ENCODE data around the gene CHST15.

The CHST15 gene

DNA sequence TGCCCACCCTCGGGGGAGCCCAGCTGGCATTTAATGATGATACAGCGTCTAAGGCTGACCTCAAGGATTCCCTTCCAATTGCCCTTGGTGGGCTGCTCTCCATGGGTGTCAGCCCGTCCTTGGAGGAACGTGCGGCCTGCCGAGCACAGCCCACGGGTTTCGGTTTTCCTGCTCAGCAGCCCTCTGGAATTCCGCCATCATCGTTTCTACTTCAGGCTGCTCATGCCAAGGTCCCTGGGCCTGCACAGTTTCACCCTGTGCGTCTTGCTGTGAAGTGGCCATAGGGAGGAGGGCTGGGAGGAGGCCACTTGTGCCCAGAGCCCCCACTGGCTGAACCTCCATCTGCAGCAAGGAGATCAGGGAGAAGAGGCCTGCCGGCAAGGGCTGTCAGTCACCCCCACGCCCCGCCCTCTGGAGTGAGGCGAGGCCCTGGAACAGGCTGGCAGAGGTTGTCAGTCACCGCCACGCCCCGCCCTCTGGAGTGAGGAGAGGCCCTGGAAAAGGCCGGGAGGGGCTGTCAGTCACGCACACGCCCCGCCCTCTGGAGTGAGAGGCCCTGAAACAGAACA is 82.8 kb downstream of the CHST15 start:
- no peak for DNase-seq (ENCODE audit: low read depth)

DNA sequence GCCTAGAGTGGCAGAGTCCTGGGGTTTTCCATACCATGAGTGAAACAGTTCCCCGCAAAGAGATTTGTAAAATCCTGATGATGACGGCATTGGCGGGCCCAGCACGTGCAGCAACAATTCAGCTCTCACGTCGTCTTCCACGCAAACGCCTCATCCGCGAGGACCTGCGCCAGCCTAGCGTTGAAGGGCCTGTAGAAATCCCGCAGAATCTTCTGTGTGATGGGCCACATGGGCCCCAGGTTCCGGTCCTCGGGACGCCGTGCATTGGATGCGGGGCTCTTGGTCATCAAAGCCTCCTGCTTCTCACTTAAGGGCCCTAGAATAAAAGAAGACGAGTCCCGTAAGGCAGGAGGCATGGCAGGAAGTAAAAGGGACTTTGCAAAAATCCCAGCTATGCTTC is 83.4 kb downstream of the CHST15 start:
- DNase-seq (ENCODE audit: low read depth), result no peak

GRCh38 chr10:124009231-124010015 is 84.0 kb downstream of the CHST15 start:
- no peak for DNase-seq (ENCODE audit: low read depth)

- no peak for DNase-seq (ENCODE audit: low read depth)
These were observed 84.7 kb downstream of the CHST15 start for GRCh38 chr10:124008681-124009080.

DNA sequence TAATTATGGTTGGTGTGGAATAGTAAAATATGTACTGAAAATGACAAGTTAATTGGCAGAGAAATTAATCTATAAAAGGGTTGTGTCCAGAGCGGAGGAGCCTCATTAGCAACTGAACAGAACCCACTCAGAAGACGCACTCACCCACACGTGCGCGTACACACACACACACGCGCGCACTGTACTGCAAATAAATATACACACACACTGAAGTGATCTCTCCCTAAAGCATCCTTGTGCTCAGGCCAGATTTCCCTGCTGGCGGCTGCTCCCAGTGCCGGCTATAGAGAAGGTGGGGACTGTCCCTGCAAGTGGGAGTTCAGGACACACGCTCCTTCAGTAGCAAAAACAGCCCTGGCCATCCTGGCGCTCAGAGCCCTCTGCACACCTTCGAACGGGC is 85.2 kb downstream of the CHST15 start:
- no peak for DNase-seq (ENCODE audit: low read depth)

- DNase-seq (ENCODE audit: low read depth), result no peak
These were observed 85.6 kb downstream of the CHST15 start for GRCh38 chr10:124007773-124008145.

DNA sequence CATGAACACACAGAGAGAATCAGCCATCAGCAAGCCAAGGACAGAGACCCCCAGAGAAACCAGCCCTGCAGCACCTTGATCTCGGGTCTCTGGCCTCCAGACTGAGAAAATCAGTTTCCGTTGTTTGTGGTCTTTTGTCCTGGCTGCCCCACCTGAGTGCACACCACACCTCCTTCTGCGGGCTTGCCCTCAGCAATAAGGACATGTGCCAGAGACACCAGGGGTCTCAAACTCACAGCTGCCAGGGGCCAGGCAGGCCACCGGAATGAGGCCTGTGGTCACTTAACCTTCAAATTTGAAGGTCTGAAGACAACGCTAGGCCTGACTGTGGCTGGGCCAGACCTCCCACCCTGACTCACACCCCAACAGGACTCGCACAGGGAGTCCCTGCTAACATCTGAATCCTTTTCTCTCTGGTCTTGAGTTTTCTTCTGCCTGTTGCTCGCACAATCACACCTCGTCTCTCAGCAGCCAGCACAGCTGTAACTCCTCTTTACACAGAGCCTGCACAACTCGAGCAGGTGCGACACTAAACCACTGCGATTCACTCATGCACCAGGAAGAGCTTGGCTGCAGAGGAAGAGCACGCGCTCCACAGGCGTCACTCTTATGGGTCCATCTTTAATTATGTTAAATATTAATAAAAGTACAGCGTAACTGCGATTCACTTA is 86.2 kb downstream of the CHST15 start:
- DNase-seq (ENCODE audit: low read depth), result no peak

DNA sequence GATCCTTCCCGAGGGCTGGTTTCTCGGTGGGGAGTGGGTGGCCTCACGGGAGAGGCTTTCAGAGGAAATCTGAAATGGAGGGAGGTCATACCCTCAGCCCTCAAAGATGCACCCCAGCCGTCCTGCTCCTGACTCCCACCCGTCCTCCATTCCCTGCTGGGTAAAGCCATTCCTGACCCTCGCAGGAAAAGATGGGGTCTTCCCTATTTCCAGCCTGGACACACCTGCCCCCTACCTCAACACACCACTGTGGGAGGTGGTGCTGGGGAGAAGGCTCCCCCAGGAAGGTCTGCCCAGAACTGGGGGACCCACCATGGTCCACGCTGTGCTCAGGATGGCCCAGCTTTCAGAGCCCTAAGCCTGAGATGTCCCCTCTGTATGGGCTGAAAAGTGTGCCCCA is 86.9 kb downstream of the CHST15 start:
- no peak for DNase-seq (ENCODE audit: low read depth)

DNA sequence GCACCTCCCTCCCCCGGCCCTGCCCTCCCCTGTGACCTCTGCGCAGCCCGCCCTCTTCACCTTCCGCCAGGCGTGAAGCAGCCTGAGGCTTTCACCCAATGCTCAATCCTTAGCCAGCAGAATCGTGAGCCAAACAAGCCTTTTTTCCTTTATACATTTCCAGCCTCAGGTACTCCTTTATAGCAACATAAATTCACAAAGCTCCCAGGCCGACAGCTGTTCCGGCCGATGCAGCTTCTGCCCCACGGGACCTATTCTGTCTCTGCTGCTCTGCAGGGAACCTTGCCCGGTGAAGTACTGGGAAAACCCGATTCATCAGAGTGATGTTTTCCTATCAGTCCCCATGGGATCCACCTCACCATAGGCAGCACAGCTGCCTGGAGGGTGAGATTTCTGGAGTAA is 87.4 kb downstream of the CHST15 start:
- no peak for DNase-seq (ENCODE audit: low read depth)

DNA sequence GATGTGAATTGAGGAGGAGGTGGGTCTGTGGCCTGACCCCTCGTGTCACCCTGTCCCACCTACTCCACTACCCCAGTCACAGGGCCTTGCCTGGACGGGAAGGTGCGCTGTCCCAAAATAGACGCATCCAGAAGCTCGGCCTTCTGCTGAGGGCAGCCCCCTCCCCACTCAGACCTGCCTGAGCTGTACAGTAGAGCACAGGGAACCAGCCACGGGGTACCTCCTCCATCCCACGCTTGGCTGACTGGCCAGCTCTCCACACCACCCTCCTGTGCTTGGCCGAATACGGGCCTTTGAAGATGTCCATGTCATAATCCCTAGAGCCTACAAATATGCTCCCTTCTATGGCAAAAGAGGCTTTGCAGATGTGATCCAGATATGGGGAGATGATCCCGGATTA is 88.3 kb downstream of the CHST15 start:
- DNase-seq (ENCODE audit: low read depth), result no peak

GRCh38 chr10:124004663-124005004 is 88.8 kb downstream of the CHST15 start:
- DNase-seq (ENCODE audit: low read depth), result no peak

DNA sequence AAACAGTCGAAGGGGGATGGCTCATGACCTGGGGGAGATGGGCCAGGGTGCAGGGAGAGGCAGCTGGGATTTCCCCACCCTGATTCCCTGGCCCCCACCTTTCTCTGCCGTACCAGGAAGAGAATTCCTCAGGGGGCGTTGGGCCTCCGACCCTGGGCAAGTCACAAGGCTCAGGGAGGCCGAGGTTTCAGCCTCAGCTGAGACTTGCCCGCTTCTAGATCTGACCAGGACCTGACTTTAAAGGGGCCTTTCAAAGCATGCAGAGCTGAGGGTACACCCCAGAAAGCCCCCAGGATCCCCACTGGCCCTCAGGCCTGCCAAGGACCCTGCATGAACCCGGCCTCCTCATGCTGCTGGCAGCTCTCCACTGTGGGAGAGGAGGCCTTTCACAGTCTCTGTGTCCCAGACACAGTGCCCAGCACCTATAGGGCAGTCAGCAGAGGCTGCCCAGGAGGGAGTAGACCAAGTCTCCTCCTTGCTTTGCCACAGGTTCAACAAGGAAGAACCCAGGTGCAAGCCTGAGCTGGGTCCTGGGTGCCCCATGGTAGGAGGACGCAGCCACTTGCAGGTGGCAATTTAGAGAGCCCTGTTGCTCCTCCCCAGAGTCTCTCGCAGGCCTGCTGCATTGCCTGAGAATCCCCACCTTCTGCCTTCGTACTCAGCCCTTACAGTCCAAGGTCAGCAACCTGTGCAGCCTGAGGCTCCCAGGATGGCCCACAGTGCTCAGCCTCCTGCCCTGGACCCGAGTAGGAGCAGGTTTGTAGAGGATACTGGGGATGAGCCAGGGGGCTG is 89.3 kb downstream of the CHST15 start:
- DNase-seq (ENCODE audit: low read depth), result no peak

GRCh38 chr10:124003481-124003870 is 89.9 kb downstream of the CHST15 start:
- no peak for DNase-seq (ENCODE audit: low read depth)

DNA sequence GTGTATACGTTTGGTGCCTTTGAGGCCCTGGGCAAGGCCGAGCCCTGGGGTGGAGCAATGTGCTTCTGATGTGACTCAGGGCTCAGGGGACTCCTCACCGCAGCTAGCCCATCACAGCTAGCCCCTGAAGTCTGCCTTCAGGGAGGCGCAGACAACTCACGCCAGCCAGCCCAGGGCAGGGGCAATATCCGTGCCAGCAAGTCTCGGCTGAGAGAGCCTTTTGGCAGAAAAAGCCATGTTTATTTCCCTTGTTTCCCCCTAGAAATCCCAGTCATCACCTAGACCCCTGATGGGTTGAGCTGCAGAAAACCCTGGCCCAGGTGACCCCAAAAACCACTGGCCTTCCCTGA is 90.4 kb downstream of the CHST15 start:
- no peak for DNase-seq (ENCODE audit: low read depth)

- DNase-seq (ENCODE audit: low read depth), result no peak
These were observed 90.9 kb downstream of the CHST15 start for GRCh38 chr10:124002391-124003069.

DNA sequence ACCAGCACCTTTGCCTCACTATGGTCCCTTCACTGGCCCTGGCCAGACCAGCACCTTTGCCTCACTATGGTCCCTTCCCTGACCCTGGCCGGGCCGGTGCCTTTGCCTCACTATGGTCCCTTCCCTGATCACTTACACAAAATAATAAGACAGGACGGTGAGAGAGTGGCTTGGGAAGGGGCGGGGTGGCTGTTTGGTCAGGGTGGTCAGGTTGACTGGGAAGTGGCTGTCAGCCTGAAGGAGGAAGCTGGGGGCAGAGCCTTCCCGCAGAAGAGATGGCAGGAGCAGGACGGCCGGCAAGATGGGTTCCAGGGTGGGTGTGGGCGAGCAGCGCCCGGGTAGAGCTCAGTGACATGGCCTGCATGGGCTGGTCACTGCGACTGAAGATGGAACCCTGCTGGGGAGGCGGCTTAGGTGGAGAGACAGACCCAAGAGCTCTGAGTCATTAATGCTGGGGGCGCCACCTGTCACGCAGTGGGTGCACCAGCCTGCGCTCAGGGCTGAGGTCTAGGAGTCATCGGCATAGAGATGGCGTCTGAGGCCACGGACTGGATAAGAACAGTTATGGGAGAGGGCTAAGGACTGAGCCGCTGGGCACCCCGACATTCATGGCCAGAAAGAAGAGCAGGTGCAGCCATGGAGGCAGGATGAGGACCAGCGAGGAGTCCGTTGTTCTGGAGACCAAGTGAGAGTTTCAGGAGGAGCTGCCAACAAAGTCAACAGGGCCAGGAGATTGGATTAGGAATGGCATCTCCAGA is 91.8 kb downstream of the CHST15 start:
- DNase-seq (ENCODE audit: low read depth), result no peak

- DNase-seq (ENCODE audit: low read depth), result no peak
These were observed 92.6 kb downstream of the CHST15 start for GRCh38 chr10:124000792-124001201.

DNA sequence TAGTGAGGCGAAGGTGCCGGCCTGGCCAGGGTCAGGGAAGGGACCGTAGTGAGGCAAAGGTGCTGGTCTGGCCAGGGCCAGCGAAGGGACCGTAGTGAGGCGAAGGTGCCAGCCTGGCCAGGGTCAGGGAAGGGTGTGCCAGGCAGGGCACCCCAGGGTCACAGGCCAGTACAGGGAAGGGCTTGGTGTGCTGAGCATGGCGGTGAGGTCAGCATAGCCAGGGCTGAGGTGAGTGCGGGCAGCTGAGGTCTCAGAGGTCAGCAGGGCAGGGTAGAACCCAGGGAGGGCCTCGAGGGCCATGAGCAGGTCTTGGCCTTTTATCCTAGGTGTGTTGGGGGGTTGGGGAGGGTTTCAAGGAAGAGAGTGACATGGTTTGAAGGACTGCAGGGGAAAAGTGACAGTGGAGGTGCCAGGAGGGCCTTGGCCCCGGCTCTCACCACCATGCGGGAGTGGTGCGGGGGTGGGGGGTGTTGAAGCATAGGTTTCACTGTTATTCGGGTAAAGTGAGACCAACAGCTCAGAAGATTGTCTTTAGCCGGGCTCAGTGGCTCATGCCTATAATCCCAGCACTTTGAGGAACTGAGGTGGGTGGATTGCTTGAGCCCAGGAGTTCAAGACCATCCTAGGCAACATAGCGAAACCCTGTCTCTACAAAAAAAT is 93.3 kb downstream of the CHST15 start:
- no peak for DNase-seq (ENCODE audit: low read depth)

DNA sequence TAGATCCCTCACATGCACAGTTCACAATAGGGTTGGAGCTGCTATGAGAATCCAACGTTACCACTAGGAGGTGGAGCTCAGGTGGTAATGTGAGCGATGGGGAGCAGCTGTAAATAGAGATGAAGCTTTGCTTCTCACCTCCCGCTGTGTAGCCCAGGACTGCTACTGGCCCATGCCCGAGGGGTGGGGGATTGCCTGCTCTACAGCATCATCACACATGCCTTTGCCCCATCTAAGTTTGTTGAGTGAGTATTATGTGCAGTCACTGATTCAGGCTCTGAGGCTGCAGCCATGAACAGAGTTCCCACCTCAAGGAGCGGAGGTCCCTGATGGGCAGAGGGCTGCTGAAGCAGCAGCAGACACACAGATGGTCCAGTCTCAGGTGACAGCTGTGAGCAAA is 94.1 kb downstream of the CHST15 start:
- no peak for DNase-seq (ENCODE audit: low read depth)

GRCh38 chr10:123998197-123999141 is 94.9 kb downstream of the CHST15 start:
- DNase-seq (ENCODE audit: low read depth), result no peak
